GM21390 (cell line): ENCODE data around the gene MTMR8.

Experiments used
- ATAC-seq: cut with Tn5 transposase; IDR thresholded peaks from one replicate; pipeline ENCODE4 v1.9.1; 2021; ENCODE audit not compliant: unreplicated experiment

The MTMR8 gene

DNA sequence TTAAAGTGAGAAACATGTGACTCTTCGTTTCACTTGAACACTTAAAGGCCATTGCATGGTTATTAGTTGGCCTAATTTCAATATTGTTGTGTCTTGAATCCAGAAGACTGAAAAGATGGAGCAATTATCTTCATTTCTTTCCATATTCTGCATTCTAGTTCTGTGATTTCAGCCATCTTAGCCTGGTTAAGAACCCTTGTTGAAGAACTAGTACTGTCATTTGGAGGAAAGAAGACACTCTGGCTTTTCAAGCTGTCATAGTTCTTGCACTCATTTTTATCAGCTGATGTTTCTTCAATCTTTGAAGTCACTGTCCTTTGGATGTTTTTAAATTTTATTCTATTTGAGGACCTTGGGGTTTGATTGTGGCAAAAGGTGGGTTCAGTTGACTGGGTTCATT lies 81.6 kb downstream of the MTMR8 start:
- no peak for ATAC-seq

GRCh38 chrX:64306712-64307111 lies 88.5 kb downstream of the MTMR8 start:
- ATAC-seq: no peak

DNA sequence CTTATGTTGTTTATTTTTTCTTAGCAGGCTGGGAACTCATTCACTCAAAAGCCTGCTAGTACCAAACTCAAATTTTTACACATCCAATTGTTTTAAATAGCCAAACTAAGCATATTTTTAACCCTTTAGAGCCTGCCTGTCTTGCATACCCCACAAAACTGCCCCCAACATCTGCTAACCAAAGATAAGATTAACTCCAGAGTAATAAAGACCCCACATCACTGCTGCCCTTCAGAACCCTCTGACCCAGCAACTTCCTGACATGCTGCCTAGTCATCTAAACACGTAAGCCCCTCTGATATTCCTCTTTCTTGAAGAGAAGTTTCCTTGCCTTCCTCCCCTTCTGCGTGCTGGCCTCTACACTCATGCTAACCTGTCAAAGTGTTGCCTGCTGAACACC lies 104.1 kb downstream of the MTMR8 start:
- no peak for ATAC-seq

GRCh38 chrX:64265265-64265664 lies 130.0 kb downstream of the MTMR8 start:
- ATAC-seq: no peak

DNA sequence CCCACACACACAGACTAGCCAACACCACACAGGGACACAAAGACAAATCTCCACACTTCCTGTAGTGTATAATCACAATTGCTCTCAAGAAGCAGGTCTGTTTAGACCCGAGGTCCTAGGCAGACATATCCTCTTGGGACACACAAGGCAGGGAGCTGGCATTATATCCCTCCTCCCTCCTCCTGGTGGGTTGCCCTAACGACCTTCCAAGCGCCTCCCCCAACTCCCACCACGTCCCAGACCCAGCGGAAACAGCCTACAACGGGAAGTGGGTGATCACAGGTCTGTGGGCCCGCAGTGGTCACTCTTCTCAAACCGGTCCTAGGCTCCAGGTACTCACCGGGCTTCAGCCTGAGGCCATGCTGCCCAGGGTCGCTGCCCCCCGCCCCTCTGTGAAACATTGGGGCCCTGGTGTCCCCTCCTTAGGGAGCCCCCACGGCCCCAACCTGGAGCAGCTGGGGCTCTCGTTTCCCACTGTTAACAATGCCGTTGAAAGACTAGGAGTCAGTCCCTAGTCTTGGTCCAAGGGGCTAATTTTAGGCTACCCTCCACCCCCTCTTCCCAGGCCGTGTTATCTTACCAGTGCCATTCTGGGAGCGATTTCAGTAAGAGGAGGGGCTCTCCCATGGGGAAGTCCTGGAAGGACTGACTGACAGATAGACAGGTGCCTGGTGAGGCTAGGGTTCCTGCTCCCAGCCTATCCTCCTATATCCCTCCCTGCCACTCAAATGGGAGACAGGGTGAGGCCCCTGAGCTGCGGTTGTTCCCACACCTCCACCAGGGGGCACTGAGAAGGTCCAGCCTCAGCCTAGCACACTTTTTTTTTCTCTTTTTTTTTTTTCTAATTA lies 164.9 kb downstream of the MTMR8 start, which contains the start of gene ASB12:
Gene ASB12 (minus strand): TSS at position 485 of the 848 bp plus-strand sequence. CDS start 4,957 bp downstream, outside the sequence.
- ATAC-seq: no peak

- ATAC-seq: no peak
Observed at GRCh38 chrX:64229154-64229553, 166.1 kb downstream of the MTMR8 start.
